Cortex of kidney (tissue), 1 donor: ENCODE measurements around the gene P3R3URF.
"Not testable (repeated sequence)": the region's sequence is repeated elsewhere in the genome, so short reads cannot be mapped to it uniquely, and the experiment has no call there.

Source experiments
- DNase-seq: peaks from one replicate; lab custom pipeline; 2025; lab: John Stamatoyannopoulos, UW

The P3R3URF gene

GRCh38 chr1:46176211-46176865 lies at the start of gene P3R3URF:
P3R3URF (minus strand) TSS chr1:46176488; CDS start chr1:46176471, 17 bp downstream.
- no peak for DNase-seq

GRCh38 chr1:46224966-46225365 lies 48.7 kb upstream of the P3R3URF start:
- DNase-seq, result no peak

- DNase-seq, result no peak
These were observed 47.2 kb upstream of the P3R3URF start for GRCh38 chr1:46223472-46223943.

GRCh38 chr1:46223055-46223454 lies 46.8 kb upstream of the P3R3URF start:
- DNase-seq, result not testable (repeated sequence)

- no peak for DNase-seq
These were observed 45.5 kb upstream of the P3R3URF start for GRCh38 chr1:46221749-46222148.

- DNase-seq, result no peak
These were observed 44.5 kb upstream of the P3R3URF start for GRCh38 chr1:46220808-46221207.

GRCh38 chr1:46219551-46220520 lies 43.5 kb upstream of the P3R3URF start:
- no peak for DNase-seq

GRCh38 chr1:46218443-46218842 lies 42.2 kb upstream of the P3R3URF start:
- no peak for DNase-seq

GRCh38 chr1:46215504-46215903 lies 39.2 kb upstream of the P3R3URF start:
- DNase-seq, result no peak

GRCh38 chr1:46211051-46211450 lies 34.8 kb upstream of the P3R3URF start:
- no peak for DNase-seq

- no peak for DNase-seq
These were observed 34.3 kb upstream of the P3R3URF start for GRCh38 chr1:46210561-46210960.

- DNase-seq, result no peak
These were observed 30.1 kb upstream of the P3R3URF start for GRCh38 chr1:46206399-46206798.

GRCh38 chr1:46205791-46206190 lies 29.5 kb upstream of the P3R3URF start:
- no peak for DNase-seq

GRCh38 chr1:46205141-46205540 lies 28.9 kb upstream of the P3R3URF start:
- no peak for DNase-seq

- no peak for DNase-seq
These were observed 28.1 kb upstream of the P3R3URF start for GRCh38 chr1:46204406-46204742.

GRCh38 chr1:46203738-46204405 lies 27.6 kb upstream of the P3R3URF start:
- no peak for DNase-seq

- no peak for DNase-seq
These were observed 23.0 kb upstream of the P3R3URF start for GRCh38 chr1:46199233-46199749.

GRCh38 chr1:46197964-46198811 lies 21.9 kb upstream of the P3R3URF start, which contains the start of gene POMGNT1:
POMGNT1 (minus strand) TSS chr1:46198434; CDS start chr1:46197821, 613 bp downstream.
- no peak for DNase-seq

- DNase-seq, result no peak
These were observed 21.3 kb upstream of the P3R3URF start for GRCh38 chr1:46197560-46197963.

- DNase-seq, result no peak
These were observed 20.3 kb upstream of the P3R3URF start for GRCh38 chr1:46196609-46197008.

- DNase-seq, result no peak
These were observed 18.4 kb upstream of the P3R3URF start for GRCh38 chr1:46194641-46195193.
